RWPE1 (cell line): ENCODE results near the gene LEP.
A peak's percentile ranks its signal among the peaks of the same experiment; 100 is the strongest.

ENCODE experiments used
- CTCF ChIA-PET: fragments of 350-600 bp; sonication (Branson Sonifier 250); formaldehyde crosslinking; extraction: SDS; loops from one replicate; lab custom pipeline; 2021; lab: Yijun Ruan, JAX
- POLR2A ChIA-PET: fragments of 400-600 bp; formaldehyde crosslinking; extraction: SDS; loops from one replicate; lab custom pipeline; 2020; ENCODE audit warnings: antibody characterized with exemption; ENCODE audit not compliant: low non-redundant PET; lab: Yijun Ruan, JAX
- DNase-seq: peaks from one replicate; pipeline ENCODE4 v3.0.0; 2012; ENCODE audit warnings: low spot score
- H3K27ac ChIP-seq: fragments of 450-650 bp; 2 replicates; pipeline ENCODE4 v1.5.1; 2017
- TF ChIP-seq, protein P1 (sequence below): fragments of 450-650 bp; conservative IDR thresholded peaks from 2 replicates; pipeline ENCODE4 v1.5.1; 2017; ENCODE audit warnings: low read depth, mild to moderate bottlenecking

The LEP gene

DNA sequence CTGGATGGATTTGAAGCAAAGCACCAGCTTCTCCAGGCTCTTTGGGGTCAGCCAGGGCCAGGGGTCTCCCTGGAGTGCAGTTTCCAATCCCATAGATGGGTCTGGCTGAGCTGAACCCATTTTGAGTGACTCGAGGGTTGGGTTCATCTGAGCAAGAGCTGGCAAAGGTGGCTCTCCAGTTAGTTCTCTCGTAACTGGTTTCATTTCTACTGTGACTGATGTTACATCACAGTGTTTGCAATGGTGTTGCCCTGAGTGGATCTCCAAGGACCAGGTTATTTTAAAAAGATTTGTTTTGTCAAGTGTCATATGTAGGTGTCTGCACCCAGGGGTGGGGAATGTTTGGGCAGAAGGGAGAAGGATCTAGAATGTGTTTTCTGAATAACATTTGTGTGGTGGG is 14.2 kb downstream of the LEP start:
- H3K27ac ChIP-seq = no peak overlapping the region
- CTCF ChIA-PET = no interaction called here
- TF ChIP-seq, protein P1, sequence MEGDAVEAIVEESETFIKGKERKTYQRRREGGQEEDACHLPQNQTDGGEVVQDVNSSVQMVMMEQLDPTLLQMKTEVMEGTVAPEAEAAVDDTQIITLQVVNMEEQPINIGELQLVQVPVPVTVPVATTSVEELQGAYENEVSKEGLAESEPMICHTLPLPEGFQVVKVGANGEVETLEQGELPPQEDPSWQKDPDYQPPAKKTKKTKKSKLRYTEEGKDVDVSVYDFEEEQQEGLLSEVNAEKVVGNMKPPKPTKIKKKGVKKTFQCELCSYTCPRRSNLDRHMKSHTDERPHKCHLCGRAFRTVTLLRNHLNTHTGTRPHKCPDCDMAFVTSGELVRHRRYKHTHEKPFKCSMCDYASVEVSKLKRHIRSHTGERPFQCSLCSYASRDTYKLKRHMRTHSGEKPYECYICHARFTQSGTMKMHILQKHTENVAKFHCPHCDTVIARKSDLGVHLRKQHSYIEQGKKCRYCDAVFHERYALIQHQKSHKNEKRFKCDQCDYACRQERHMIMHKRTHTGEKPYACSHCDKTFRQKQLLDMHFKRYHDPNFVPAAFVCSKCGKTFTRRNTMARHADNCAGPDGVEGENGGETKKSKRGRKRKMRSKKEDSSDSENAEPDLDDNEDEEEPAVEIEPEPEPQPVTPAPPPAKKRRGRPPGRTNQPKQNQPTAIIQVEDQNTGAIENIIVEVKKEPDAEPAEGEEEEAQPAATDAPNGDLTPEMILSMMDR = no peak
- no peak for DNase-seq
- POLR2A ChIA-PET = no interaction called here

DNA sequence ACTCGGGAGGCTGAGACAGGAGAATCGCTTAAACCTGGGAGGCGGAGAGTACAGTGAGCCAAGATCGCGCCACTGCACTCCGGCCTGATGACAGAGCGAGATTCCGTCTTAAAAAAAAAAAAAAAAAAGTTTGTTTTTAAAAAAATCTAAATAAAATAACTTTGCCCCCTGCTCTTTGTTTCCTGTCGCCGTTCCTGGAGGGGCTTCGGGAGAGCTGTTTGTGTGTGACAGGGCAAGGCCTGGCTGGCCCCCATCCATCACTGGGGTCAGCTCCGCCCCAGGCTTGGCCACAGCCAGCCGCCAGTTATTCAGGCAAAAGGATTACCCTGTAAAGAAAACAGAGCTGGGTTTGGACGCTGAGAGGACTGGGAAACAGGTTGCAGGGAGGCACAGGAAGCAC is 16.4 kb downstream of the LEP start:
- ChIA-PET POLR2A (no interaction called here), CTCF (no interaction called here)
- peak overlapping the region; percentile 33; the same call in 1 of the 2 replicates for H3K27ac ChIP-seq
- TF ChIP-seq, protein P1 = no peak
- DNase-seq = no peak

DNA sequence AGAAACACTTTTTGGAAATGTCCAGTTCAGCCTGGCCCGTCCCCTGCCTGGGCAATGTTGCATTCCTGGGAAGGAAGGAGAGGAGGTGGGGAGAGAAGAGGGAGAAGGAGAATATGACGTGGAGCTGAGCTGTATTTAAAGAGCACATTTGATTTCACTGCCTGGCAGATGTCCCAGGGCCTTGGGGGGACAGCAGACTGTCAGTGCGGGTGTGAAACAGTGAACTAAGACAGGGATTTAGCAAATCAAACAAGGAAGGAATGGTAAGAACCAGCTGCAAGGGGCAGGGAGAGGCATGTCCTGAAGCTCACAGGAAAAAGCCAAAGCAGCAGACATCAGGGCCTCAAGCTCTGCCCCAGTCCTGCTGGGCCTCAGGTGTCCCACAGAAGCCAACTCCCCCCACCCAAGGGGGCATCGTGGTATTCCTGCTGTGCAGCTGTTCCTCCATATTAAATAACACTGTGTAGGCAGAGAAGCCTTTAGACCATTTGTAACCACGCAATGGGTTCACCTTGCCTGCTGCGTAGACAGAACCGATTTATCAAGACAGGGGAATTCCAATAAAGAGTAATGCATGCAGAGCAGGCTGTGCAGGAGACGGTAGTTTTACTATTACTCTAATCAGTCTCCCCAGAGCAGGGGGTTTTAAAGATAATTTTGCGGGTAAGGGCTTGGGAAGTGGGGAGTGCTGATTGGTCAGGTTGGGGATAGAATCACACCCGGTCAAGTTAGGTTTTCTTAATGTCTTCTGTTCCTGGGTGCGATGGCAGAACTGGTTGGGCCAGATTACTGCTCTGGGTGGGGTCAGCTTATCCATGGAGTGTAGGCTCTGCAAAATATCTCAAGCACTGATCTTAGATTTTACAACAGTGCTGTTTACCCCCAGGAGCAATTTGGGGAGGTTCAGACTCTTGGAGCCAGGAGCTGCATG is 18.3 kb downstream of the LEP start:
- DNase-seq = peak; percentile 47
- peak overlapping the region; percentile 90 for H3K27ac ChIP-seq
- CTCF ChIA-PET = interaction anchor here (0.6 kb wide), 1 partner anchor 30 kb away, joined by 9 read pairs; no protein-coding TSS in a partner anchor
- TF ChIP-seq, protein P1 = no peak
- POLR2A ChIA-PET = no interaction called here

DNA sequence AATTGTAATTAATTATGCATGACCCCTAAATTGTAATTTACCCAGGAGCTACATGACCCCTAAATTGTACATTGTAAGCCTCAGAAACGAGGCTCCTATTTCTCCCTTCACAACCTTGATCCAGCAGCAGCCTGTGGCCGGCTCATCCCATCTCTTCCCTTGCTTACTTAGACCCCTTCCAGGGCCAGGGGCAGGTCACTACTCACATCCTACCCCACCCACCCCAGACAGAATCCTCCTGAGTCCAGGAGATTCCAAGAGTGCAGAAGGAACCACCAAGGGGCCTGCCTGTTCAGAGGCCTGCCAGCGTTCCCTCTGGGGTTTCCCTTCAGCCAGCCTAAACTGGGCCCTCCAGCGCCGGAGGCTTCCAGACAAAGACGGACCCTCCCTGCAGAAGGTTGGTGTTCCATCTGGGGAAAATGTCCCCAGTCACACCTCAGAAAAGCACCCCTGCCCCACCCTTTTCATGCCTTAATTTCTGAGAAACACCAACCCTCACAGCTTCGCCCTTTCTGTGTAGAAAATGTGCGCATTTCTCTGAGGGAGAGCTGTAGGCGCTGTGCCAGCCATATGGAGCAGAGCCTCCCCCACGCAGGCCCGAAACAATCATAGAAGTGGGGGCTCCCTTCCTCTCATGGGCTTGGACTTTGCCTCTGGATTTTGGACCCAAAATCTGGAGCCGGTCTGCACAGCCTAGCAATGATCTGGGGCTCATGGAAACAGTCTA is 19.2 kb downstream of the LEP start:
- peak overlapping the region; percentile 90 for H3K27ac ChIP-seq
- TF ChIP-seq, protein P1 = no peak
- no peak for DNase-seq
- ChIA-PET POLR2A (no interaction called here), CTCF (interaction anchor here (0.6 kb wide), 1 partner anchor 31 kb away, joined by 9 read pairs; no protein-coding TSS in a partner anchor)

DNA sequence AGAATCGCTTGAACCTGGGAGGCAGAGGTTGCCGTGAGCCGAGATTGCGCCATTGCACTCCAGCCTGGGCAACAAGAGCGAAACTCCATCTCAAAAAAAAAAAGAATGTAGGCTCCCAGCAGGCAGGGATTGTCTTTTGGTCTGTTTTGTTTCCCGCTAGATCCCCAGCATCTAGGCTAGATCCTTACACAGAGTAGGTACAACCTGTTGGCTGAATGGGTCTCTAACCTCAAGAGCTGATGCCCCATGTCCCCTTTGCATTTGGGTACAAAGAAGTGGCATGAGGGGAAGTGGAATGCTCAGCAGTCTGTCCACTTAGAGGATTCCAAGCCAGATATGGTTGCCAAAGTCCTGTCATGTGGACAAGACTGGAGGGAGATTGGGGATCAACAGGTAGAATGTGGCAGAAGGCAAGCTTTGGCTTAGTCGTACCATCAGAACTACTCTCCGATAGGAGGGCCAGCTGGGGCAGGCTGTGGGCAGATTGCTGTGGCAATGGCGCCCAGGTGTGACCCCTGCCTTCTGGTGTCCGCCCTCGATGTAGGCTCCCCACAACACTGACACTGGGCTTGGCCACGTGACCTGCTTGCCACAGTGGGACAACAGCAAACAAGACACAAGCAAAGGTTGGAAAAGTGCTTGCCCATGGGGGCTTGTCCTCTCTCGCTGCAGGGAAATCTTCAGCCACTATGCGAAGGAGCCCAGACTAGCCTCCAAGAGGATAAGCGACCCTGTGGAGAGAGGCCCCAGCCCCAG is 21.4 kb downstream of the LEP start:
- H3K27ac ChIP-seq = no peak overlapping the region
- ChIA-PET CTCF (no interaction called here), POLR2A (no interaction called here)
- TF ChIP-seq, protein P1 = no peak
- DNase-seq = no peak

DNA sequence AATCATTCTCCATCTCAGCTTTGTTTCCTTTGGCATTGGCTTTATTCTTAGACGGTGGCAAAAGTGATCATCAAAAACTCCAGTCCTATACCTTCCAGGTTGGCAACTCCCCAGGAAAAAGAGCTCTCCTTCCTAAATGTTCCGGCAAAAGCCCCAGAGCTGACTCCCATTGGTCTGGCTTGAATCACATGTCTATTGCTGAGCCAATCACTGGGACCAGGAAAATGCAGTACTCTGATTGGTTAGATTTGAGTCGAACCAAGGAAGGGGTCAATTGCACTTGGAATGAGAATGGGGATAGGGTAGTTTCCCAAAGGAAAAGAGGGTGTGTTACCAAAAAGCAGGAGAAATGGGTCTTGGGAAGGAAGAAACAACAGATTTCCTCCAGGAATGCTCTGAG is 22.3 kb downstream of the LEP start:
- TF ChIP-seq, protein P1 = no peak
- no peak overlapping the region for H3K27ac ChIP-seq
- ChIA-PET CTCF (no interaction called here), POLR2A (no interaction called here)
- DNase-seq = peak; percentile 21
